ENCODE measurements around the gene RASAL1. TPM values are rescaled to one million over a fixed set of nuclear protein-coding genes. Genes with fewer than 3 reads are reported as not detected.

Gene RASAL1
- total RNA-seq, 1 experiment from 2014 or later = 8.1 TPM

DNA sequence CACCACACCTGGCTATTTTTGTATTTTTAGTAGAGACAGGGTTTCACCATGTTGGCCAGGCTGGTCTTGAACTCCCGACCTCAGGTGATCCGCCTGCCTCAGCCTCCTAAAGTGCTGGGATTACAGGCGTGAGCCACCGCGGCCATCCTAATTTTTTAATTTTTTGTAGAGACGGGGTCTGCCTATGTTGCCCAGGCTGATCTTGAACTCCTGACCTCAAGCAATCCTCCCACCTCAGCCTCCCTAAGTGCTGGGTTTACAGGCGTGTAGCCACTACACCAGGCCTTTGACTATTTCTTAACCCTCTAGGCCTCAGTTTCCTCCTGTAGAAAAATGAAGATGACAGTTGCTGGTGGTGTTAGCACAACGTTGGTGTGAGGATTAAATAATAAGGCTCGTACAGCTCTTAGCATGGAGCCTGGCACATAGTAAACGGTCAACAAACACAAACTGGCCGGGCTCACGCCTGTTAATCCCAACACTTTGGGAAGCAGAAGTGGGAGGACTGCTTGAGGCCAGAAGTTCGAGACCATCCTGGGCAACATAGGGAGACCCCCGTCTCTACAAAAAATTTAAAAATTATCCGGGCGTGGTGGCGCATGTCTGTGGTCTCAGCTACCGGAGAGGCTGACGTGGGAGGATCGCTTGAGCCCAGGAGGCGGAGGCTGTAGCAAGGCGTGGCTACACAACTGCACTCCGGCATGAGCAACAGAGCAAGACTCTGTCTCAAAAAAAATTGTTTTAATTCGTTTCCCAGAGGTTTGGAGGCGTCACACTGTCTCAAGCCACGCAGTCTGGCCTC is 48.7 kb upstream of the RASAL1 start (continued):
- TF ChIP-seq, protein P1, sequence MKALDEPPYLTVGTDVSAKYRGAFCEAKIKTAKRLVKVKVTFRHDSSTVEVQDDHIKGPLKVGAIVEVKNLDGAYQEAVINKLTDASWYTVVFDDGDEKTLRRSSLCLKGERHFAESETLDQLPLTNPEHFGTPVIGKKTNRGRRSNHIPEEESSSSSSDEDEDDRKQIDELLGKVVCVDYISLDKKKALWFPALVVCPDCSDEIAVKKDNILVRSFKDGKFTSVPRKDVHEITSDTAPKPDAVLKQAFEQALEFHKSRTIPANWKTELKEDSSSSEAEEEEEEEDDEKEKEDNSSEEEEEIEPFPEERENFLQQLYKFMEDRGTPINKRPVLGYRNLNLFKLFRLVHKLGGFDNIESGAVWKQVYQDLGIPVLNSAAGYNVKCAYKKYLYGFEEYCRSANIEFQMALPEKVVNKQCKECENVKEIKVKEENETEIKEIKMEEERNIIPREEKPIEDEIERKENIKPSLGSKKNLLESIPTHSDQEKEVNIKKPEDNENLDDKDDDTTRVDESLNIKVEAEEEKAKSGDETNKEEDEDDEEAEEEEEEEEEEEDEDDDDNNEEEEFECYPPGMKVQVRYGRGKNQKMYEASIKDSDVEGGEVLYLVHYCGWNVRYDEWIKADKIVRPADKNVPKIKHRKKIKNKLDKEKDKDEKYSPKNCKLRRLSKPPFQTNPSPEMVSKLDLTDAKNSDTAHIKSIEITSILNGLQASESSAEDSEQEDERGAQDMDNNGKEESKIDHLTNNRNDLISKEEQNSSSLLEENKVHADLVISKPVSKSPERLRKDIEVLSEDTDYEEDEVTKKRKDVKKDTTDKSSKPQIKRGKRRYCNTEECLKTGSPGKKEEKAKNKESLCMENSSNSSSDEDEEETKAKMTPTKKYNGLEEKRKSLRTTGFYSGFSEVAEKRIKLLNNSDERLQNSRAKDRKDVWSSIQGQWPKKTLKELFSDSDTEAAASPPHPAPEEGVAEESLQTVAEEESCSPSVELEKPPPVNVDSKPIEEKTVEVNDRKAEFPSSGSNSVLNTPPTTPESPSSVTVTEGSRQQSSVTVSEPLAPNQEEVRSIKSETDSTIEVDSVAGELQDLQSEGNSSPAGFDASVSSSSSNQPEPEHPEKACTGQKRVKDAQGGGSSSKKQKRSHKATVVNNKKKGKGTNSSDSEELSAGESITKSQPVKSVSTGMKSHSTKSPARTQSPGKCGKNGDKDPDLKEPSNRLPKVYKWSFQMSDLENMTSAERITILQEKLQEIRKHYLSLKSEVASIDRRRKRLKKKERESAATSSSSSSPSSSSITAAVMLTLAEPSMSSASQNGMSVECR (CRISPR knock-in tag; IDR thresholded peaks at IDR 0.05; ENCODE audit: borderline replicate concordance) = no peak
- TF ChIP-seq, protein P2, sequence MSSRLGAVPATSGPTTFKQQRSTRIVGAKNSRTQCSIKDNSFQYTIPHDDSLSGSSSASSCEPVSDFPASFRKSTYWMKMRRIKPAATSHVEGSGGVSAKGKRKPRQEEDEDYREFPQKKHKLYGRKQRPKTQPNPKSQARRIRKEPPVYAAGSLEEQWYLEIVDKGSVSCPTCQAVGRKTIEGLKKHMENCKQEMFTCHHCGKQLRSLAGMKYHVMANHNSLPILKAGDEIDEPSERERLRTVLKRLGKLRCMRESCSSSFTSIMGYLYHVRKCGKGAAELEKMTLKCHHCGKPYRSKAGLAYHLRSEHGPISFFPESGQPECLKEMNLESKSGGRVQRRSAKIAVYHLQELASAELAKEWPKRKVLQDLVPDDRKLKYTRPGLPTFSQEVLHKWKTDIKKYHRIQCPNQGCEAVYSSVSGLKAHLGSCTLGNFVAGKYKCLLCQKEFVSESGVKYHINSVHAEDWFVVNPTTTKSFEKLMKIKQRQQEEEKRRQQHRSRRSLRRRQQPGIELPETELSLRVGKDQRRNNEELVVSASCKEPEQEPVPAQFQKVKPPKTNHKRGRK (CRISPR knock-in tag; IDR thresholded peaks at IDR 0.05; ENCODE audit: borderline replicate concordance) = no peak
- TF ChIP-seq HMGA2 (CRISPR knock-in tag; IDR thresholded peaks at IDR 0.05) (no peak), GABPB1 (CRISPR knock-in tag; IDR thresholded peaks at IDR 0.05) (no peak), CREB1 (CRISPR knock-in tag; IDR thresholded peaks at IDR 0.05) (no peak), ESRRA (CRISPR knock-in tag; IDR thresholded peaks at IDR 0.05; ENCODE audit: borderline replicate concordance) (no peak)
- TF ChIP-seq, protein P3, sequence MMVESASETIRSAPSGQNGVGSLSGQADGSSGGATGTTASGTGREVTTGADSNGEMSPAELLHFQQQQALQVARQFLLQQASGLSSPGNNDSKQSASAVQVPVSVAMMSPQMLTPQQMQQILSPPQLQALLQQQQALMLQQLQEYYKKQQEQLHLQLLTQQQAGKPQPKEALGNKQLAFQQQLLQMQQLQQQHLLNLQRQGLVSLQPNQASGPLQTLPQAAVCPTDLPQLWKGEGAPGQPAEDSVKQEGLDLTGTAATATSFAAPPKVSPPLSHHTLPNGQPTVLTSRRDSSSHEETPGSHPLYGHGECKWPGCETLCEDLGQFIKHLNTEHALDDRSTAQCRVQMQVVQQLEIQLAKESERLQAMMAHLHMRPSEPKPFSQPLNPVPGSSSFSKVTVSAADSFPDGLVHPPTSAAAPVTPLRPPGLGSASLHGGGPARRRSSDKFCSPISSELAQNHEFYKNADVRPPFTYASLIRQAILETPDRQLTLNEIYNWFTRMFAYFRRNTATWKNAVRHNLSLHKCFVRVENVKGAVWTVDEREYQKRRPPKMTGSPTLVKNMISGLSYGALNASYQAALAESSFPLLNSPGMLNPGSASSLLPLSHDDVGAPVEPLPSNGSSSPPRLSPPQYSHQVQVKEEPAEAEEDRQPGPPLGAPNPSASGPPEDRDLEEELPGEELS (CRISPR knock-in tag; IDR thresholded peaks at IDR 0.05) = no peak

DNA sequence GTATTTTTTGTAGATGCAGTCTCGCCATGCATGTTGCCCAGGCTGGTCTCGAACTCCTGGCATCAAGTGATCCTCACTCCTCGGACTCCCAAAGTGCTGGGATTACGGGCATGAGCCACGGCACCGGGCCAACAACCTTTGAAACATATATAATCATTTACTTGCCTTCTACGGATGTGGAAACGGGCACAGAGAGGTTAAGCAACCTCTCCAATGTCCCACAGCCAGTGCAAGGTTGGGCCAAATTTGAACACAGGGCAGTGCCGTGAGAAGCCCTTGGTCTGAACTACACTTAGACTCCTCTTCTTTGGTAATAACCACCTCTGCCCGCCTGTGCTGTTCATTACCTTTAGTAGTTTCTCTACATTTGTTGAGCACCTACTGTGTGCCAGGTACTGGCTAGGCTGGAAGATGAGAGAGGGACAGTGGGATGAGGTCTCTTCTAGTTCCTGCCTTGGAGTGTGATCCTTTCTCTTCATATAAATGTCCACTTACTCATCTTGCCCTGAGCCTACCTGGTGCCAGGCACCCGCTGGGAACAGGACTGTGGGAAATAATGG is 47.5 kb upstream of the RASAL1 start:
- no peak overlapping the region; the same call in 1 of the 2 replicates for H3K27ac Mint-ChIP-seq
- H3K4me3 Mint-ChIP-seq = peak overlapping the region; percentile 88

More for the DNA sequence above, 47.5 kb upstream of the RASAL1 start:
- DNase-seq (ENCODE audit: low spot score) = no peak
- ChIA-PET POLR2A (interaction anchor here (0.6 kb wide), 1 partner anchor 1051 kb away, joined by 3 read pairs; no protein-coding TSS in a partner anchor), CTCF (interaction anchor here (4.3 kb wide), 1 partner anchor 8 kb away, joined by 21 read pairs; no protein-coding TSS in a partner anchor)
- Mint-ChIP-seq H3K27me3 (ENCODE audit: low read depth) (no peaks in the 10 kb centered on the region), H3K4me1 (peaks cover 14% of the 10 kb centered on the region), H3K9me3 (no peaks in the 10 kb centered on the region), H3K36me3 (peaks cover 44% of the 10 kb centered on the region)
- TF ChIP-seq SMAD4 (CRISPR knock-in tag; IDR thresholded peaks at IDR 0.05) (no peak), ZNF121 (CRISPR knock-in tag; IDR thresholded peaks at IDR 0.05) (no peak), CBFB (CRISPR knock-in tag; IDR thresholded peaks at IDR 0.05; ENCODE audit: low read depth) (no peak), MXD4 (CRISPR knock-in tag; IDR thresholded peaks at IDR 0.05; ENCODE audit: borderline replicate concordance) (no peak)
- TF ChIP-seq, protein P4, sequence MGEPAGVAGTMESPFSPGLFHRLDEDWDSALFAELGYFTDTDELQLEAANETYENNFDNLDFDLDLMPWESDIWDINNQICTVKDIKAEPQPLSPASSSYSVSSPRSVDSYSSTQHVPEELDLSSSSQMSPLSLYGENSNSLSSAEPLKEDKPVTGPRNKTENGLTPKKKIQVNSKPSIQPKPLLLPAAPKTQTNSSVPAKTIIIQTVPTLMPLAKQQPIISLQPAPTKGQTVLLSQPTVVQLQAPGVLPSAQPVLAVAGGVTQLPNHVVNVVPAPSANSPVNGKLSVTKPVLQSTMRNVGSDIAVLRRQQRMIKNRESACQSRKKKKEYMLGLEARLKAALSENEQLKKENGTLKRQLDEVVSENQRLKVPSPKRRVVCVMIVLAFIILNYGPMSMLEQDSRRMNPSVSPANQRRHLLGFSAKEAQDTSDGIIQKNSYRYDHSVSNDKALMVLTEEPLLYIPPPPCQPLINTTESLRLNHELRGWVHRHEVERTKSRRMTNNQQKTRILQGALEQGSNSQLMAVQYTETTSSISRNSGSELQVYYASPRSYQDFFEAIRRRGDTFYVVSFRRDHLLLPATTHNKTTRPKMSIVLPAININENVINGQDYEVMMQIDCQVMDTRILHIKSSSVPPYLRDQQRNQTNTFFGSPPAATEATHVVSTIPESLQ (CRISPR knock-in tag; IDR thresholded peaks at IDR 0.05) = no peak
- TF ChIP-seq, protein P5, sequence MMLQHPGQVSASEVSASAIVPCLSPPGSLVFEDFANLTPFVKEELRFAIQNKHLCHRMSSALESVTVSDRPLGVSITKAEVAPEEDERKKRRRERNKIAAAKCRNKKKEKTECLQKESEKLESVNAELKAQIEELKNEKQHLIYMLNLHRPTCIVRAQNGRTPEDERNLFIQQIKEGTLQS (CRISPR knock-in tag; conservative IDR thresholded peaks at IDR 0.05) = no peak
- TF ChIP-seq, protein P6, sequence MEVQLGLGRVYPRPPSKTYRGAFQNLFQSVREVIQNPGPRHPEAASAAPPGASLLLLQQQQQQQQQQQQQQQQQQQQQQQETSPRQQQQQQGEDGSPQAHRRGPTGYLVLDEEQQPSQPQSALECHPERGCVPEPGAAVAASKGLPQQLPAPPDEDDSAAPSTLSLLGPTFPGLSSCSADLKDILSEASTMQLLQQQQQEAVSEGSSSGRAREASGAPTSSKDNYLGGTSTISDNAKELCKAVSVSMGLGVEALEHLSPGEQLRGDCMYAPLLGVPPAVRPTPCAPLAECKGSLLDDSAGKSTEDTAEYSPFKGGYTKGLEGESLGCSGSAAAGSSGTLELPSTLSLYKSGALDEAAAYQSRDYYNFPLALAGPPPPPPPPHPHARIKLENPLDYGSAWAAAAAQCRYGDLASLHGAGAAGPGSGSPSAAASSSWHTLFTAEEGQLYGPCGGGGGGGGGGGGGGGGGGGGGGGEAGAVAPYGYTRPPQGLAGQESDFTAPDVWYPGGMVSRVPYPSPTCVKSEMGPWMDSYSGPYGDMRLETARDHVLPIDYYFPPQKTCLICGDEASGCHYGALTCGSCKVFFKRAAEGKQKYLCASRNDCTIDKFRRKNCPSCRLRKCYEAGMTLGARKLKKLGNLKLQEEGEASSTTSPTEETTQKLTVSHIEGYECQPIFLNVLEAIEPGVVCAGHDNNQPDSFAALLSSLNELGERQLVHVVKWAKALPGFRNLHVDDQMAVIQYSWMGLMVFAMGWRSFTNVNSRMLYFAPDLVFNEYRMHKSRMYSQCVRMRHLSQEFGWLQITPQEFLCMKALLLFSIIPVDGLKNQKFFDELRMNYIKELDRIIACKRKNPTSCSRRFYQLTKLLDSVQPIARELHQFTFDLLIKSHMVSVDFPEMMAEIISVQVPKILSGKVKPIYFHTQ (CRISPR knock-in tag; IDR thresholded peaks at IDR 0.05) = no peak
- no peak for ATAC-seq
